Measurements from ENCODE around the gene TMSB10.

DNA sequence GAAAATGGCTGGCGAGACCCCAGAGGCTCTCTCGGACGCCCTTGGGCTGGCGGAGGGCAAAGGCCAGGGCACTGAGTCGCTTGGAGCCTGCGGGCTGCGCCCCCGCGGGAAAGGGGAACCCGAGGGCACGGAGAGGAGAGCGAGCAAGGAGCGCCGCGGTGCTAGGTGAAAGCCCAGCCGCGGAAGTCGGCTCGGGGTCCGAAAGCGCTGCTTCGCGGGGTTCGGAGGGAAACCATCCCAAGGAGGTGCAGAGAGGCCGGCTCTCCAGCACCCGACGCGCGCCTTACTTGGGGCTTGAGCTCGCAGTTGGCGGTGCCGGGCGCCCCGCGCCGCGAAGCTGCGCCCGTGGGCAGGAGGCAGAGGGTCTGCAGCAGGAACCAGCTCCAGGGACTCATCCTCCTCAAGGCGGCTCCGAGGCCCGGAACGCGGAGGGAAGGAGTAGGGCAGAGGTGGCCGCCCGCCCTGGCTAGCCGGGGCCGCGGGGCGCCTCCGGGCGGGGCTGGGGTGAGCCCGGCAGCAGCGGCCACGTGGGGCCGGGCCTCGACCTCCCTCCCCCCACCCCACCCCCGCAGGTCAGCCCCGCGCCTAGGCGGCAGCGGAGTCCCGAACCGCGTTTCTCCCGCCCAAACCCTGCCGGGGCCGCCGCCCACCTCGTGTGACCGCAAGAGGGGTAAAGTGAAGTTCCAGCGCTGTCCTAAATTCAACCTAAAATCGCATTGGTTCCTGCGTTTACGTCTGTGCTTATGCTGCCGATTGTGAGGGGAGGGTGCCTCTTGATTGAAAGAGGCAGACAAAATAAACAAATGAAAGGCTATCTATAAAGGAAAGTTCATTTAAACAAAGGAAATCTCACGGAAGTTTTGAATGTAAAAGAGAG is 24.6 kb upstream of the TMSB10 start, which contains the start of gene TRABD2A:
- no peak for TF ChIP-seq CTCF (conservative IDR thresholded peaks at IDR 0.05; ENCODE audit: low read depth in 2 of 2)
- TF ChIP-seq POLR2AphosphoS5 (IDR thresholded peaks at IDR 0.05; ENCODE audit: low read depth), result no peak
- TF ChIP-seq, protein P1, sequence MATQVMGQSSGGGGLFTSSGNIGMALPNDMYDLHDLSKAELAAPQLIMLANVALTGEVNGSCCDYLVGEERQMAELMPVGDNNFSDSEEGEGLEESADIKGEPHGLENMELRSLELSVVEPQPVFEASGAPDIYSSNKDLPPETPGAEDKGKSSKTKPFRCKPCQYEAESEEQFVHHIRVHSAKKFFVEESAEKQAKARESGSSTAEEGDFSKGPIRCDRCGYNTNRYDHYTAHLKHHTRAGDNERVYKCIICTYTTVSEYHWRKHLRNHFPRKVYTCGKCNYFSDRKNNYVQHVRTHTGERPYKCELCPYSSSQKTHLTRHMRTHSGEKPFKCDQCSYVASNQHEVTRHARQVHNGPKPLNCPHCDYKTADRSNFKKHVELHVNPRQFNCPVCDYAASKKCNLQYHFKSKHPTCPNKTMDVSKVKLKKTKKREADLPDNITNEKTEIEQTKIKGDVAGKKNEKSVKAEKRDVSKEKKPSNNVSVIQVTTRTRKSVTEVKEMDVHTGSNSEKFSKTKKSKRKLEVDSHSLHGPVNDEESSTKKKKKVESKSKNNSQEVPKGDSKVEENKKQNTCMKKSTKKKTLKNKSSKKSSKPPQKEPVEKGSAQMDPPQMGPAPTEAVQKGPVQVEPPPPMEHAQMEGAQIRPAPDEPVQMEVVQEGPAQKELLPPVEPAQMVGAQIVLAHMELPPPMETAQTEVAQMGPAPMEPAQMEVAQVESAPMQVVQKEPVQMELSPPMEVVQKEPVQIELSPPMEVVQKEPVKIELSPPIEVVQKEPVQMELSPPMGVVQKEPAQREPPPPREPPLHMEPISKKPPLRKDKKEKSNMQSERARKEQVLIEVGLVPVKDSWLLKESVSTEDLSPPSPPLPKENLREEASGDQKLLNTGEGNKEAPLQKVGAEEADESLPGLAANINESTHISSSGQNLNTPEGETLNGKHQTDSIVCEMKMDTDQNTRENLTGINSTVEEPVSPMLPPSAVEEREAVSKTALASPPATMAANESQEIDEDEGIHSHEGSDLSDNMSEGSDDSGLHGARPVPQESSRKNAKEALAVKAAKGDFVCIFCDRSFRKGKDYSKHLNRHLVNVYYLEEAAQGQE (IDR thresholded peaks at IDR 0.05; ENCODE audit: unreplicated experiment), result no peak
- TF ChIP-seq ZNF114 (CRISPR knock-in tag; IDR thresholded peaks at IDR 0.05), result no peak
- peak; percentile 93 for TF ChIP-seq EZH2 (IDR thresholded peaks at IDR 0.05; ENCODE audit: low read depth, unreplicated experiment)
- 0 out of 2 replicates have a peak, but pooled peaks have one; percentile 10 for TF ChIP-seq CREB1 (CRISPR knock-in tag; IDR thresholded peaks at IDR 0.05; ENCODE audit: low read depth)
- no peak for TF ChIP-seq EZH2phosphoT487 (IDR thresholded peaks at IDR 0.05; ENCODE audit: unreplicated experiment)
- TF ChIP-seq ZNF331 (CRISPR knock-in tag; IDR thresholded peaks at IDR 0.05; ENCODE audit: low read depth), result no peak
- no peak for TF ChIP-seq JUNB (IDR thresholded peaks at IDR 0.05; ENCODE audit: unreplicated experiment)
- TF ChIP-seq STAT1 (IDR thresholded peaks at IDR 0.05; ENCODE audit: unreplicated experiment), result no peak

Data from GM23338 (cell line).